ENCODE data around the gene GORAB. TPM values are rescaled to one million over a fixed set of nuclear protein-coding genes. Genes with fewer than 3 reads are reported as not detected.

Gene GORAB
- total and polyA plus RNA-seq, 10 of the 15 experiments (the other 5 are each of a cell fraction or from before 2014, with no cell fraction given): 5.5 to 38.6 (median 10.3) TPM

GRCh38 chr1:170601866-170602265 lies 69.9 kb downstream of the GORAB start:
- Histone ChIP-seq H2AFZ (ENCODE audit: control insufficient read depth, low read depth, low read length) (no peak overlapping the region), H3K9ac (ENCODE audit: control insufficient read depth, insufficient read depth, low read length) (no peak overlapping the region), H3K4me1 (ENCODE audit: control insufficient read depth, insufficient read depth, low read length) (no peaks in the 10 kb centered on the region), H3K79me2 (ENCODE audit: control insufficient read depth, insufficient read depth, low read length) (no peaks in the 10 kb centered on the region), H3K9me3 (replicated peaks; ENCODE audit: control insufficient read depth, insufficient read depth, low read length) (no peaks in the 10 kb centered on the region; the same call in 1 of the 3 replicates), H3K4me3 (no peak overlapping the region), H3K36me3 (ENCODE audit: control insufficient read depth in 2 of 2, insufficient read depth in 2 of 2, low read length in 1 of 2) (no peaks in the 10 kb centered on the region), H3K4me2 (ENCODE audit: control insufficient read depth, insufficient read depth) (no peak overlapping the region), H3K27me3 (replicated peaks in 1 of 2; ENCODE audit: control insufficient read depth in 2 of 2, insufficient read depth in 2 of 2, low read length in 1 of 2) (no peaks in the 10 kb centered on the region), H3K27ac (ENCODE audit: control insufficient read depth, insufficient read depth) (no peak overlapping the region), H4K20me1 (ENCODE audit: control insufficient read depth, insufficient read depth) (no peaks in the 10 kb centered on the region)
- FAIRE-seq (no peak), ATAC-seq (no peak), DNase-seq (ENCODE audit: low read depth, low spot score) (no peak)
- in situ Hi-C loops (cut with MboI): no loop called here
- ChIA-PET RAD21 (ENCODE audit: unreplicated experiment) (no interaction called here), CTCF (no interaction called here), SMC1A (ENCODE audit: uncharacterized antibody, unreplicated experiment) (no interaction called here), POLR2A (no interaction called here)
- intact Hi-C loops (cut with micrococcal nuclease; ENCODE audit: unreplicated experiment): no loop called here
- TF ChIP-seq CREM (IDR thresholded peaks at IDR 0.05; ENCODE audit: low read depth): no peak
- no peak for TF ChIP-seq SPI1 (IDR thresholded peaks at IDR 0.05; ENCODE audit: borderline replicate concordance, insufficient read depth, low read depth, low read length)
- no peak for TF ChIP-seq MTA2 (IDR thresholded peaks at IDR 0.05; ENCODE audit: low read depth)
- no peak for TF ChIP-seq HDAC2 (IDR thresholded peaks at IDR 0.05)
- TF ChIP-seq NR2C1 (IDR thresholded peaks at IDR 0.05): no peak
- no peak for TF ChIP-seq MXI1 (IDR thresholded peaks at IDR 0.05; ENCODE audit: low read depth, low read length)
- no peak for TF ChIP-seq RELA (IDR thresholded peaks at IDR 0.05; ENCODE audit: borderline replicate concordance, partially characterized antibody)
- TF ChIP-seq HDAC6 (IDR thresholded peaks at IDR 0.05; ENCODE audit: unreplicated experiment): no peak
- TF ChIP-seq ZBTB11 (CRISPR knock-in tag; IDR thresholded peaks at IDR 0.05): no peak
- no peak for TF ChIP-seq EED (IDR thresholded peaks at IDR 0.05; ENCODE audit: low read depth)
- TF ChIP-seq SUZ12 (IDR thresholded peaks at IDR 0.05; ENCODE audit: unreplicated experiment): no peak
- TF ChIP-seq KDM1A (IDR thresholded peaks at IDR 0.05; ENCODE audit: borderline replicate concordance): no peak
- TF ChIP-seq TCF12 (IDR thresholded peaks at IDR 0.05; ENCODE audit: low read depth, low read length): no peak
- TF ChIP-seq EZH2 (IDR thresholded peaks at IDR 0.05; ENCODE audit: borderline replicate concordance, control insufficient read depth, low read depth, low read length): no peak
- TF ChIP-seq BHLHE40 (IDR thresholded peaks at IDR 0.05; ENCODE audit: borderline replicate concordance in 1 of 2, low read depth in 2 of 2, low read length in 1 of 2): no peak
- BruUV-seq (replicated peaks): no TSS peak
- 0% methylated on average over 1 of the region's 1 CpG for WGBS (ENCODE audit: insufficient coverage, insufficient replicate concordance, low lambda C conversion rate, missing lambda C conversion rate)

Other genes starting within 250 kb of the GORAB start
- 2.7 and 3.7 TPM in 2 replicates for gene PRRX1, start 132.0 kb downstream of the GORAB start, total RNA-seq (2014; rRNA removed)
- 1.3 and 2.4 TPM in 2 replicates for gene PRRX1, start 132.0 kb downstream of the GORAB start, total RNA-seq (2014; rRNA removed; fragmentation: Illumina TruSeq; extraction: Trizol)
- gene PRRX1, start 132.0 kb downstream of the GORAB start, total RNA-seq (2021): 2.0 and 2.8 TPM in 2 replicates
- gene PRRX1, start 132.0 kb downstream of the GORAB start, polyA plus RNA-seq (2011; rRNA removed): 48.2 and 64.6 TPM in 2 replicates
- 1.6 and 5.1 TPM in 2 replicates for gene PRRX1, start 132.0 kb downstream of the GORAB start, polyA plus RNA-seq (2014; fragmentation: Illumina TruSeq; extraction: Trizol)
- under 1 TPM; 0.42 to 0.48 TPM for gene PRRX1, start 132.0 kb downstream of the GORAB start, polyA plus RNA-seq (2014; fragmentation: Nextera tagmentation; extraction: Ambion mirVana)
- gene PRRX1, start 132.0 kb downstream of the GORAB start, polyA plus RNA-seq (2014; rRNA removed): 1.4 and 2.2 TPM in 2 replicates
- gene PRRX1, start 132.0 kb downstream of the GORAB start, polyA plus RNA-seq (2016; fragmentation: Nextera tagmentation; extraction: Ambion mirVana): 1 to 10 TPM in 1 of 2 experiments, under 1 TPM in 1; 0.67 to 1.3 TPM